ENCODE data around the gene TBC1D13. TPM values are rescaled to one million over a fixed set of nuclear protein-coding genes. Genes with fewer than 3 reads are reported as not detected.

The TBC1D13 gene
- total and polyA plus RNA-seq, 10 of the 15 experiments (the other 5 are each of a cell fraction or from before 2014, with no cell fraction given): 3.0 to 23.1 (median 16.5) TPM

DNA sequence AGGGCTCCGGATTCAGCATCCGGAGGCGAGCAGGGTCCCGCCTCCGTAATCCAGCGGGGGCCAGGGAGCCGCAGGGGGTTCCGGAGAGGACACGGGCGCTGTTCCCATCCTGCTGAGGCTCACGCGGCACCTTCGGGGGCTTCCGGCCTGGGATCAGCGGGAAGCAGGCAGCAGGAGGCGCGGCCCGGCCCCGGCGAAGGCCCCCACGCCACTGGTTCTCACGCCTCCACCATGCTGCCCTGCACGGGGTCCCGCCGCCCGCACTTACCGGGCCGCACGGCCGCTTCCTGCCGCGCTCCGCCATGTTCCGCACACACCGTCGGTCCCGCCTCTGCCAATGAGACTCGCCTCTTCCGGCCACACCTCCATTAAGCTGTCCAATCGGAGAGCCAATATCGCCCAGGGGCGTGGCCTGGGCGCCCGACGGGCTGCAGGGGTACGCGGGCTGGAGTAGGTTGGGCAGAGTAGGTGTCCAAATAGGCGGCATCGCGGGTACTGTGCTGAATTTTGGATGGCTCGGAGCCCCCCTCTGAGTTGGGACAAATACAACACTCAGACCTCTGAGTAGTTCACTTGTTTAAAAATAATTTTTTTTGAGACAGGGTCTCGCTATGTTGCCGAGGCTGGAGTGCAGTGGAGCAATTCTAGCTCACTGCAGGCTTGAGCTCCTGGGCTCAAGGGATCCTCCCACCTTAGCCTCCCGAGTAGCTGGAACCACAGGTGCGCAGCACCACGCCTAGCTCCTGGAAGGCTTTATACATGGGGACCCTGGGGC, 42.6 kb downstream of the TBC1D13 start, which contains the start of gene SPOUT1 (continued):
- no peak for TF ChIP-seq NR2C1 (IDR thresholded peaks at IDR 0.05)
- TF ChIP-seq TCF7 (IDR thresholded peaks at IDR 0.05; ENCODE audit: borderline replicate concordance): no peak
- no peak for TF ChIP-seq EP300 (IDR thresholded peaks at IDR 0.05; ENCODE audit: borderline replicate concordance in 1 of 2, control insufficient read depth in 1 of 2, low read depth in 2 of 2, low read length in 2 of 2)
- no peak for TF ChIP-seq MEF2B (IDR thresholded peaks at IDR 0.05; ENCODE audit: partially characterized antibody, poor library complexity, severe bottlenecking)
- TF ChIP-seq NFYA (IDR thresholded peaks at IDR 0.05; ENCODE audit: borderline replicate concordance, low read depth, low read length): no peak
- TF ChIP-seq, protein P1, sequence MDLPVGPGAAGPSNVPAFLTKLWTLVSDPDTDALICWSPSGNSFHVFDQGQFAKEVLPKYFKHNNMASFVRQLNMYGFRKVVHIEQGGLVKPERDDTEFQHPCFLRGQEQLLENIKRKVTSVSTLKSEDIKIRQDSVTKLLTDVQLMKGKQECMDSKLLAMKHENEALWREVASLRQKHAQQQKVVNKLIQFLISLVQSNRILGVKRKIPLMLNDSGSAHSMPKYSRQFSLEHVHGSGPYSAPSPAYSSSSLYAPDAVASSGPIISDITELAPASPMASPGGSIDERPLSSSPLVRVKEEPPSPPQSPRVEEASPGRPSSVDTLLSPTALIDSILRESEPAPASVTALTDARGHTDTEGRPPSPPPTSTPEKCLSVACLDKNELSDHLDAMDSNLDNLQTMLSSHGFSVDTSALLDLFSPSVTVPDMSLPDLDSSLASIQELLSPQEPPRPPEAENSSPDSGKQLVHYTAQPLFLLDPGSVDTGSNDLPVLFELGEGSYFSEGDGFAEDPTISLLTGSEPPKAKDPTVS (IDR thresholded peaks at IDR 0.05; ENCODE audit: low read depth, low read length): no peak
- TF ChIP-seq ZNF384 (IDR thresholded peaks at IDR 0.05; ENCODE audit: borderline replicate concordance, low read depth, low read length): no peak
- TF ChIP-seq FOXK2 (IDR thresholded peaks at IDR 0.05): no peak

DNA sequence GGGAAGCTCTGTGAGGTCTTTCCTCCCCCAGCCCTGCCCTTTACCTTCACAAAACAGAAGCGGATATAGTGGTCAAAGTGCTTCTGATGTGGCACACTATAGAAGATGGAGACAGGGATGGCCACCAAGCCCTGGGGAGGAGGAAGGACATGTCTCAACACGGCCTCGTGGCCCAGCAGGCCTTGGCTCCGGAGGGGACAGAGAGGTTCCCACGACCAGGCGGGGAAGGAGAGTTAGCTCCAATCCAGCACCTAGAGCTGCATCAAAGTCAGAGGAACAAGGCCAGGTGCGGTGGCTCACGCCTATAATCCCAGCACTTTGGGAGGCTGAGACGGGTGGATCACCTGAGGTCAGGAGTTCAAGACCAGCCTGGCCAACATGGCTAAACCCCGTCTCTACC, 46.6 kb downstream of the TBC1D13 start:
- ChIA-PET CTCF (no interaction called here), POLR2A (no interaction called here), SMC1A (ENCODE audit: uncharacterized antibody, unreplicated experiment) (no interaction called here), RAD21 (ENCODE audit: unreplicated experiment) (no interaction called here)
- H3K4me1 ChIP-seq (ENCODE audit: control insufficient read depth, insufficient read depth, low read length): 0 out of 2 replicates have a peak, but pooled peaks cover 2% of the 10 kb centered on the region
- no peak overlapping the region for H3K27ac ChIP-seq (ENCODE audit: control insufficient read depth, insufficient read depth)
- peaks cover 8% of the 10 kb centered on the region for H3K79me2 ChIP-seq (ENCODE audit: control insufficient read depth, insufficient read depth, low read length)
- H3K4me2 ChIP-seq (ENCODE audit: control insufficient read depth, insufficient read depth): no peak overlapping the region
- FAIRE-seq (no peak), ATAC-seq (no peak), DNase-seq (ENCODE audit: low read depth, low spot score) (no peak)
- in situ Hi-C loops (cut with MboI) (no loop called here), intact Hi-C loops (cut with micrococcal nuclease; ENCODE audit: unreplicated experiment) (no loop called here)
- BruUV-seq (replicated peaks): no TSS peak
- no peaks in the 10 kb centered on the region for H3K27me3 ChIP-seq (replicated peaks in 1 of 2; ENCODE audit: control insufficient read depth in 2 of 2, insufficient read depth in 2 of 2, low read length in 1 of 2)
- no peak overlapping the region for H3K9ac ChIP-seq (ENCODE audit: control insufficient read depth, insufficient read depth, low read length)
- 88% methylated on average over 10 of the region's 10 CpGs for WGBS (ENCODE audit: insufficient coverage, insufficient replicate concordance, low lambda C conversion rate, missing lambda C conversion rate)
- H2AFZ ChIP-seq (ENCODE audit: control insufficient read depth, low read depth, low read length): no peak overlapping the region
- peaks cover 0 to 2% of the 10 kb centered on the region in 2 experiments; a peak in 2 of 4 replicates for H3K36me3 ChIP-seq (ENCODE audit: control insufficient read depth in 2 of 2, insufficient read depth in 2 of 2, low read length in 1 of 2)
- no peak overlapping the region for H3K4me3 ChIP-seq
- no peaks in the 10 kb centered on the region for H4K20me1 ChIP-seq (ENCODE audit: control insufficient read depth, insufficient read depth)
- no peaks in the 10 kb centered on the region for H3K9me3 ChIP-seq (replicated peaks; ENCODE audit: control insufficient read depth, insufficient read depth, low read length)
- TF ChIP-seq RCOR1 (conservative IDR thresholded peaks at IDR 0.05; ENCODE audit: low read depth, low read length) (no peak), JUNB (IDR thresholded peaks at IDR 0.05) (no peak), IRF4 (IDR thresholded peaks at IDR 0.05; ENCODE audit: low read depth, low read length) (no peak)
- TF ChIP-seq, protein P2, sequence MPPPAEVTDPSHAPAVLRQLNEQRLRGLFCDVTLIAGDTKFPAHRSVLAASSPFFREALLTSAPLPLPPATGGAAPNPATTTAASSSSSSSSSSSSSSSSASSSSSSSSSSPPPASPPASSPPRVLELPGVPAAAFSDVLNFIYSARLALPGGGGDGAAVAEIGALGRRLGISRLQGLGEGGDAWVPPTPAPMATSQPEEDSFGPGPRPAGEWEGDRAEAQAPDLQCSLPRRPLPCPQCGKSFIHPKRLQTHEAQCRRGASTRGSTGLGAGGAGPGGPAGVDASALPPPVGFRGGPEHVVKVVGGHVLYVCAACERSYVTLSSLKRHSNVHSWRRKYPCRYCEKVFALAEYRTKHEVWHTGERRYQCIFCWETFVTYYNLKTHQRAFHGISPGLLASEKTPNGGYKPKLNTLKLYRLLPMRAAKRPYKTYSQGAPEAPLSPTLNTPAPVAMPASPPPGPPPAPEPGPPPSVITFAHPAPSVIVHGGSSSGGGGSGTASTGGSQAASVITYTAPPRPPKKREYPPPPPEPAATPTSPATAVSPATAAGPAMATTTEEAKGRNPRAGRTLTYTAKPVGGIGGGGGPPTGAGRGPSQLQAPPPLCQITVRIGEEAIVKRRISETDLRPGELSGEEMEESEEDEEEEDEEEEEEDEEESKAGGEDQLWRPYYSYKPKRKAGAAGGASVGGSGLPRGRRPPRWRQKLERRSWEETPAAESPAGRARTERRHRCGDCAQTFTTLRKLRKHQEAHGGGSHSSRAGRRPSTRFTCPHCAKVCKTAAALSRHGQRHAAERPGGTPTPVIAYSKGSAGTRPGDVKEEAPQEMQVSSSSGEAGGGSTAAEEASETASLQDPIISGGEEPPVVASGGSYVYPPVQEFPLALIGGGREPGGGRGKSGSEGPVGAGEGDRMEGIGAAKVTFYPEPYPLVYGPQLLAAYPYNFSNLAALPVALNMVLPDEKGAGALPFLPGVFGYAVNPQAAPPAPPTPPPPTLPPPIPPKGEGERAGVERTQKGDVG (CRISPR knock-in tag; IDR thresholded peaks at IDR 0.05): no peak
- TF ChIP-seq, protein P3, sequence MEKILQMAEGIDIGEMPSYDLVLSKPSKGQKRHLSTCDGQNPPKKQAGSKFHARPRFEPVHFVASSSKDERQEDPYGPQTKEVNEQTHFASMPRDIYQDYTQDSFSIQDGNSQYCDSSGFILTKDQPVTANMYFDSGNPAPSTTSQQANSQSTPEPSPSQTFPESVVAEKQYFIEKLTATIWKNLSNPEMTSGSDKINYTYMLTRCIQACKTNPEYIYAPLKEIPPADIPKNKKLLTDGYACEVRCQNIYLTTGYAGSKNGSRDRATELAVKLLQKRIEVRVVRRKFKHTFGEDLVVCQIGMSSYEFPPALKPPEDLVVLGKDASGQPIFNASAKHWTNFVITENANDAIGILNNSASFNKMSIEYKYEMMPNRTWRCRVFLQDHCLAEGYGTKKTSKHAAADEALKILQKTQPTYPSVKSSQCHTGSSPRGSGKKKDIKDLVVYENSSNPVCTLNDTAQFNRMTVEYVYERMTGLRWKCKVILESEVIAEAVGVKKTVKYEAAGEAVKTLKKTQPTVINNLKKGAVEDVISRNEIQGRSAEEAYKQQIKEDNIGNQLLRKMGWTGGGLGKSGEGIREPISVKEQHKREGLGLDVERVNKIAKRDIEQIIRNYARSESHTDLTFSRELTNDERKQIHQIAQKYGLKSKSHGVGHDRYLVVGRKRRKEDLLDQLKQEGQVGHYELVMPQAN (conservative IDR thresholded peaks at IDR 0.05): no peak
- TF ChIP-seq, protein P4, sequence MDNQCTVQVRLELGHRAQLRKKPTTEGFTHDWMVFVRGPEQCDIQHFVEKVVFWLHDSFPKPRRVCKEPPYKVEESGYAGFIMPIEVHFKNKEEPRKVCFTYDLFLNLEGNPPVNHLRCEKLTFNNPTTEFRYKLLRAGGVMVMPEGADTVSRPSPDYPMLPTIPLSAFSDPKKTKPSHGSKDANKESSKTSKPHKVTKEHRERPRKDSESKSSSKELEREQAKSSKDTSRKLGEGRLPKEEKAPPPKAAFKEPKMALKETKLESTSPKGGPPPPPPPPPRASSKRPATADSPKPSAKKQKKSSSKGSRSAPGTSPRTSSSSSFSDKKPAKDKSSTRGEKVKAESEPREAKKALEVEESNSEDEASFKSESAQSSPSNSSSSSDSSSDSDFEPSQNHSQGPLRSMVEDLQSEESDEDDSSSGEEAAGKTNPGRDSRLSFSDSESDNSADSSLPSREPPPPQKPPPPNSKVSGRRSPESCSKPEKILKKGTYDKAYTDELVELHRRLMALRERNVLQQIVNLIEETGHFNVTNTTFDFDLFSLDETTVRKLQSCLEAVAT (IDR thresholded peaks at IDR 0.05): no peak
